Right renal pelvis (tissue), 4 donors: ENCODE data around the gene CYP4F12. TPM values are rescaled to one million over a fixed set of nuclear protein-coding genes. Genes with fewer than 3 reads are reported as not detected.
"Not testable (repeated sequence)": the region's sequence is repeated elsewhere in the genome, so short reads cannot be mapped to it uniquely, and the experiment has no call there.

Source experiments
- DNase-seq, 4 donors: peaks; one replicate each; pipeline ENCODE4 v3.0.0-alpha.2; 2013; ENCODE audit warnings: low read depth in 4 of 4, low spot score in 3 of 4, missing footprints in 1 of 4
- polyA plus RNA-seq, 4 donors: library from polyadenylated mRNA; unstranded; fragments of 120-200 nt; gene quantifications; one replicate each; pipeline ENCODE4 v1.2.1, GENCODE V29; 2013; ENCODE audit not compliant: insufficient read length in 4 of 4

CYP4F12 gene
- polyA plus RNA-seq, 4 donors, result 0.15 to 2.3 (median 0.94) TPM

- DNase-seq, result no peak
Observed at GRCh38 chr19:15644816-15645215, 28.1 kb upstream of the CYP4F12 start.

- no peak for DNase-seq
Observed at GRCh38 chr19:15649526-15649925, 23.4 kb upstream of the CYP4F12 start.

- not testable (repeated sequence) for DNase-seq
Observed at GRCh38 chr19:15650123-15650522, 22.8 kb upstream of the CYP4F12 start.

GRCh38 chr19:15651791-15652190 is 21.1 kb upstream of the CYP4F12 start:
- no peak for DNase-seq

GRCh38 chr19:15652559-15653278 is 20.2 kb upstream of the CYP4F12 start:
- no peak for DNase-seq

GRCh38 chr19:15656467-15656866 is 16.4 kb upstream of the CYP4F12 start:
- DNase-seq, result no peak

GRCh38 chr19:15663247-15663646 is 9.6 kb upstream of the CYP4F12 start:
- no peak for DNase-seq

- DNase-seq, result no peak
Observed at GRCh38 chr19:15666186-15666585, 6.7 kb upstream of the CYP4F12 start.

- DNase-seq, result no peak
Observed at GRCh38 chr19:15666883-15667282, 6.0 kb upstream of the CYP4F12 start.

GRCh38 chr19:15669440-15669839 is 3.4 kb upstream of the CYP4F12 start:
- DNase-seq, result no peak

GRCh38 chr19:15669891-15670290 is 3.0 kb upstream of the CYP4F12 start:
- DNase-seq, result no peak

GRCh38 chr19:15671237-15671821 is 1.6 kb upstream of the CYP4F12 start:
- no peak for DNase-seq

GRCh38 chr19:15671891-15672579 is 852 bp upstream of the CYP4F12 start:
- DNase-seq, result no peak

GRCh38 chr19:15673176-15673654 is 328 bp downstream of the CYP4F12 start:
- DNase-seq, result no peak

GRCh38 chr19:15675560-15675959 is 2.7 kb downstream of the CYP4F12 start:
- no peak for DNase-seq

GRCh38 chr19:15679089-15679488 is 6.2 kb downstream of the CYP4F12 start:
- no peak for DNase-seq

GRCh38 chr19:15679865-15680264 is 7.0 kb downstream of the CYP4F12 start:
- DNase-seq, result not testable (repeated sequence)

GRCh38 chr19:15680478-15681322 is 7.8 kb downstream of the CYP4F12 start:
- no peak for DNase-seq

GRCh38 chr19:15683411-15683810 is 10.5 kb downstream of the CYP4F12 start:
- no peak for DNase-seq

GRCh38 chr19:15684828-15685227 is 11.9 kb downstream of the CYP4F12 start:
- DNase-seq, result no peak
